ENCODE data around the gene FAM83F.

The FAM83F gene

DNA sequence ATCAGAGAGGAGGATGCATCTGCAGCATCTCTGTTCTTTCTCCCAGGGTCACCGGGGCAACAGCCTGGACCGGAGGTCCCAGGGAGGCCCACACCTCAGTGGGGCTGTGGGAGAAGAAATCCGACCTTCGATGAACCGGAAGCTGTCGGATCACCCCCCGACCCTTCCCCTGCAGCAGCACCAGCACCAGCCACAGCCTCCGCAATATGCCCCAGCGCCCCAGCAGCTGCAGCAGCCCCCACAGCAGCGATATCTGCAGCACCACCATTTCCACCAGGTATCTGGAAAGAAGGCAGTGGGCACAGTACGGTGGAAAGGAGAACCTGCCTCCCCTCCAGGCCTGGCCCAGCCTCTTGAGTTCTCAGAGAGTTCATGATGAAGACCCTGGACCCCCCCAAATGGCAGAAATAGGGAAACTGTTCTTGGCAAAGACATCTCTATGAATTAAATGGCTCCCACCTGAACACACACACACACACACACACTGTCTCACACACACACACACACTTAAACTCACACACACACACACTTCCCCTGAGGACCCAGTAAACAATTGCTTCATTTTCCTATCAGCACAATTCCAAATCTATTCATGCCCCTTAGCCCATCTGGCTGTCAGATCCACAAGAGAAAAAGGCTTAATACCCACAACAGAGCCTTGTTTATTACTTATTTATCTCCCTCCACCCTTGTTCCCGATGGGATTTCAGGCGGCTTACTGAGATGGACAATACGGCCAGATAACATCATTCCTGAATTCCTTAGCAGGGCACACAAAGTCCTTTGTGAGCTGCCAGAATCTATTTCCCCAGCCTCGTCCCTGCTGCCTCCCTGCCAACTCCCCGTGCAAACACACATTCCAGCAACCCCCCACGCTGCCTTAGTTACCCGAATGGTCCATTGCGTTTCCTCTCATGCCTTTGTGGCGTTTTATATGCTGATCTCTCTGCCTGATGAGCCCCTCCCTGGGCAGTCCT is 26.5 kb upstream of the FAM83F start:
- TF ChIP-seq, protein P1, sequence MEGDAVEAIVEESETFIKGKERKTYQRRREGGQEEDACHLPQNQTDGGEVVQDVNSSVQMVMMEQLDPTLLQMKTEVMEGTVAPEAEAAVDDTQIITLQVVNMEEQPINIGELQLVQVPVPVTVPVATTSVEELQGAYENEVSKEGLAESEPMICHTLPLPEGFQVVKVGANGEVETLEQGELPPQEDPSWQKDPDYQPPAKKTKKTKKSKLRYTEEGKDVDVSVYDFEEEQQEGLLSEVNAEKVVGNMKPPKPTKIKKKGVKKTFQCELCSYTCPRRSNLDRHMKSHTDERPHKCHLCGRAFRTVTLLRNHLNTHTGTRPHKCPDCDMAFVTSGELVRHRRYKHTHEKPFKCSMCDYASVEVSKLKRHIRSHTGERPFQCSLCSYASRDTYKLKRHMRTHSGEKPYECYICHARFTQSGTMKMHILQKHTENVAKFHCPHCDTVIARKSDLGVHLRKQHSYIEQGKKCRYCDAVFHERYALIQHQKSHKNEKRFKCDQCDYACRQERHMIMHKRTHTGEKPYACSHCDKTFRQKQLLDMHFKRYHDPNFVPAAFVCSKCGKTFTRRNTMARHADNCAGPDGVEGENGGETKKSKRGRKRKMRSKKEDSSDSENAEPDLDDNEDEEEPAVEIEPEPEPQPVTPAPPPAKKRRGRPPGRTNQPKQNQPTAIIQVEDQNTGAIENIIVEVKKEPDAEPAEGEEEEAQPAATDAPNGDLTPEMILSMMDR (IDR thresholded peaks at IDR 0.05; ENCODE audit: low read depth, low read length): no peak
- no peak for DNase-seq (ENCODE audit: extremely low read depth, low read depth)

DNA sequence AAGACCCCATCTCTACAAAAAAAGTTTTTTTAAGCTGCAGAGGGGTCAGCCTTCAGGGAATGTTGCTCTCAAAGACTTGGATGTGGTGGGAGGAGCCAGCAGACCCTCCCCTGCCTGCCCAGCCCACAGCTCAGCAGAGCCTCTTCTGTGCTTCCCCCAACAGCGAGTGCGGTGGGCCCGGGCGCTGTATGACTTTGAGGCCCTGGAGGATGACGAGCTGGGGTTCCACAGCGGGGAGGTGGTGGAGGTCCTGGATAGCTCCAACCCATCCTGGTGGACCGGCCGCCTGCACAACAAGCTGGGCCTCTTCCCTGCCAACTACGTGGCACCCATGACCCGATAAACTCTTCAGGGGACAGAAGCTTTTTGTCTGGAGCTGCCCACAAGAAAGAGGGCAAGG is 24.0 kb upstream of the FAM83F start:
- TF ChIP-seq, protein P1 (IDR thresholded peaks at IDR 0.05; ENCODE audit: low read depth, low read length): no peak
- DNase-seq (ENCODE audit: extremely low read depth, low read depth): no peak

DNA sequence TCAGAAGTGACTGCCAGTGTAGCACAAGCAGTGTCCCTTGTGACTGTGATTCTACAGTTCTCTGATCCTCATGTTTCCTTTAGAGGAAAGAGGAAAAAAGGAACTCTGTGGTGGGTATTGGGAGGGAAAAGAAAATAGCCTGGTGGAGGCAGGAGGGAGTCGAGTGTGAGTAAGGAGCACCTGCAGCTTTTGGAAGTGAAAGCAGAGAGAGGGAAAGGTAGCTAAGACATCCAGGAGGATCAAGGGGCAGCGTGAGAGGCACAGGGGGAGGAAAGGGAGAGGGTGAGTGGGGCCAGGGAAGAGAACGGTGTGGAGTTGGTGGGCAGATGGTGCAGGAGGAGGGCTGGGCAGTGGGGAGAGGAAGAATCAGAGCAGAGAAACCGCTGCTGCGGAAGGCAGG is 22.1 kb upstream of the FAM83F start:
- TF ChIP-seq, protein P1 (IDR thresholded peaks at IDR 0.05; ENCODE audit: low read depth, low read length): no peak
- no peak for DNase-seq (ENCODE audit: extremely low read depth, low read depth)

DNA sequence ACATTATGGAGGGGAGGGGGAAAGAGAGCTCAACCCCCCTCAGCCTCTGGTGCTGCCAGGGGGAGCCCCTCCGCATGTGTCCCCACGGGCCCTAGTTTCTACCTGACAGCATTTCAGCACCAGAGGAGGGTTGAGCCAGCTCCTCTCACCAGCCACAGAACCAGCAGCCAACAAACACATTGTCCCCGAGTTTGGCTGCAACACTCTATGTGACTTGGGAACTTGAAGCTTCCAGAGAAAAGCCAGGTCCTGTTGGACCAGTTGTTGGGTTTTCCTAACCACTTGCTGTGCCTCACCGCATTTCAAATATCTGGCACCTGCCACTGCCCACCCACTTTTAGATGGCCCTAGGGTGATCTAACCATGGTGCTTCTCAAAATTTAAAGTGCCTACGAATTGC is 21.1 kb upstream of the FAM83F start:
- TF ChIP-seq, protein P1 (IDR thresholded peaks at IDR 0.05; ENCODE audit: low read depth, low read length): no peak
- no peak for DNase-seq (ENCODE audit: extremely low read depth, low read depth)

DNA sequence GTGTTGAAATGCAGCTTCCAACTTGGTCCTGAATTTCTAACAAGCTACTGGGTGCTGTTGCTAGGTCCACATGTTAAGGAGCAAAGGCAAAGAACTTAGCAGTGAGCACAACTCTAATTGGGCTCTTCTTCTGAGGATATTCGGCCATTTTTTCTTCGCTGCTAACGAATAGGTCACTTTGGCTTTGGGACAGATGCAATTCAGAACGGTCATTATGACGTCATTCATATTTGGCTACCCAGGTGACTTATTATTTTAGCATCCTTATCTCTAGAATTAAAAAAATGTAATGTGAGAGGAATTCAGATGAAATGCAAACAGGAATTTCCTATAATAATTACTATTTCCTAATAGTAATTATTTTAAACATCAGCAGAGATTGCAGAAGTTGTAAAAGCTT is 20.7 kb upstream of the FAM83F start:
- DNase-seq (ENCODE audit: extremely low read depth, low read depth): no peak
- TF ChIP-seq, protein P1 (IDR thresholded peaks at IDR 0.05; ENCODE audit: low read depth, low read length): no peak

DNA sequence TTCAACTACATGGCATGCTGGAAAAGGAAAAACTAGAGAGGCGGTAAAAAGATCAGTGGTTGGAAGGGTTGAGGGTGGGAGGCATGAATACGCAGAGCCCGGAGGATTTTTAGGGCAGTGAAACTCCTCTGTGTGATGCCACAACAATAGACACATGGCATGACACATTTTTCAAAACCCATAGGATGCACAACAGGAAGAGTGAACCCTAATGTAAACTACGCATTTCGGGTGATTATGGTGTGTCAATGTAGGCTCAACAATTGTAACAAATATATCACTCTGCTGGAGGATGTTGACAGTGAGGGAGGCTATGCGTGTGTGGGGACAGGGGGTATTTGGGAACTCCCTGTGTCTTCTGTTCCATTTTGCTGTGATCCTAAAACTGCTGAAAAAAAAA is 15.7 kb upstream of the FAM83F start:
- TF ChIP-seq, protein P1 (IDR thresholded peaks at IDR 0.05; ENCODE audit: low read depth, low read length): no peak
- no peak for DNase-seq (ENCODE audit: extremely low read depth, low read depth)

DNA sequence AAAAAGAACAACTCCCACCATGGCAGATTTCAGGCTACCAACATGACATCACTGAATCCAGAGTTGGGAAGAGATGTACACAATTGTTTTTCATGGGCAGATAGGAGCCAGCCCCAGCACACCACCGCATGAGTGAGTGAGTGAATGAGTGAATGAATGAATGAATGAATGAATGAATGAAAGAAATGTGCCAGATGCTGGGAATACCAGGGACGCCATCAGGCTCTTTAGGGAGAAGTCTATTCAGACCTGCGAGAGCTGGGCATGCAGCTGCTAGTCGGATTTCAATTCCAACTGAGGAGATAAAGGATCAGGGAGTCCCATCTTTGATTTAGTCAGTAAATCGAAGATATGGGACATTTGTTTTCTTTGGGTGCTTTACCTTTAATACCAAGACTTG is 15.3 kb upstream of the FAM83F start:
- no peak for DNase-seq (ENCODE audit: extremely low read depth, low read depth)
- TF ChIP-seq, protein P1 (IDR thresholded peaks at IDR 0.05; ENCODE audit: low read depth, low read length): no peak

All from AG09319 (cell line).